Upper lobe of right lung (tissue), 1 donor: ENCODE results near the gene ST6GALNAC4. TPM values are rescaled to one million over a fixed set of nuclear protein-coding genes. Genes with fewer than 3 reads are reported as not detected.
"Not testable (repeated sequence)": the region's sequence is repeated elsewhere in the genome, so short reads cannot be mapped to it uniquely, and the experiment has no call there.

Source experiments
- ATAC-seq: fragments of 200-7000 bp; cut with Tn5 transposase; one replicate; pipeline ENCODE4 v1.9.1; 2020; ENCODE audit warnings: mild to moderate bottlenecking, moderate library complexity
- DNase-seq: peaks from one replicate; pipeline ENCODE4 v3.0.0-alpha.2; 2020
- H3K27ac ChIP-seq: fragments of 200-600 bp; one replicate; pipeline ENCODE4 v1.8.0; 2022
- H3K27me3 ChIP-seq: fragments of 200-600 bp; one replicate; pipeline ENCODE4 v1.8.0; 2022; ENCODE audit warnings: mild to moderate bottlenecking
- H3K36me3 ChIP-seq: fragments of 200-600 bp; one replicate; pipeline ENCODE4 v1.8.0; 2022
- H3K4me1 ChIP-seq: fragments of 200-600 bp; one replicate; pipeline ENCODE4 v1.8.0; 2022
- H3K4me3 ChIP-seq: fragments of 200-600 bp; one replicate; pipeline ENCODE4 v1.8.0; 2022; ENCODE audit warnings: mild to moderate bottlenecking
- H3K9me3 ChIP-seq: fragments of 200-600 bp; one replicate; pipeline ENCODE4 v1.8.0; 2022
- intact Hi-C: fragments of 100-400 bp; cut with DNase I; formaldehyde crosslinking; loops from one replicate; pipeline ENCODE4 v1.11.0; 2022
- total RNA-seq: library from RNA; stranded (reverse); fragmentation: NEBNext Ultra II Directional; extraction: Animal tissue kit (Norgen Biotek cat#: 25700); gene quantifications from one replicate; pipeline ENCODE4 v1.2.1, GENCODE V29; 2021
- TF ChIP-seq, protein P1 (sequence below): fragments of 200-600 bp; IDR thresholded peaks from one replicate; pipeline ENCODE4 v1.8.0; 2022; ENCODE audit warnings: antibody characterized with exemption
- donor health status: DM: no; HTN: yes; CAD: no; lungs with severe emphysema.

Gene ST6GALNAC4
- total RNA-seq, 1 donor from 2014 or later: 58.8 TPM

- peak; percentile 52 for DNase-seq
- Histone ChIP-seq H3K36me3 (peaks cover 61% of the 10 kb centered on the region), H3K27ac (no peak overlapping the region), H3K9me3 (no peaks in the 10 kb centered on the region), H3K4me3 (no peak overlapping the region), H3K4me1 (no peaks in the 10 kb centered on the region), H3K27me3 (no peaks in the 10 kb centered on the region)
- TF ChIP-seq, protein P1, sequence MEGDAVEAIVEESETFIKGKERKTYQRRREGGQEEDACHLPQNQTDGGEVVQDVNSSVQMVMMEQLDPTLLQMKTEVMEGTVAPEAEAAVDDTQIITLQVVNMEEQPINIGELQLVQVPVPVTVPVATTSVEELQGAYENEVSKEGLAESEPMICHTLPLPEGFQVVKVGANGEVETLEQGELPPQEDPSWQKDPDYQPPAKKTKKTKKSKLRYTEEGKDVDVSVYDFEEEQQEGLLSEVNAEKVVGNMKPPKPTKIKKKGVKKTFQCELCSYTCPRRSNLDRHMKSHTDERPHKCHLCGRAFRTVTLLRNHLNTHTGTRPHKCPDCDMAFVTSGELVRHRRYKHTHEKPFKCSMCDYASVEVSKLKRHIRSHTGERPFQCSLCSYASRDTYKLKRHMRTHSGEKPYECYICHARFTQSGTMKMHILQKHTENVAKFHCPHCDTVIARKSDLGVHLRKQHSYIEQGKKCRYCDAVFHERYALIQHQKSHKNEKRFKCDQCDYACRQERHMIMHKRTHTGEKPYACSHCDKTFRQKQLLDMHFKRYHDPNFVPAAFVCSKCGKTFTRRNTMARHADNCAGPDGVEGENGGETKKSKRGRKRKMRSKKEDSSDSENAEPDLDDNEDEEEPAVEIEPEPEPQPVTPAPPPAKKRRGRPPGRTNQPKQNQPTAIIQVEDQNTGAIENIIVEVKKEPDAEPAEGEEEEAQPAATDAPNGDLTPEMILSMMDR: no peak
- intact Hi-C loops: no loop called here
- no peak for ATAC-seq
These were observed 31.1 kb downstream of the ST6GALNAC4 start for GRCh38 chr9:127885508-127886281.

DNA sequence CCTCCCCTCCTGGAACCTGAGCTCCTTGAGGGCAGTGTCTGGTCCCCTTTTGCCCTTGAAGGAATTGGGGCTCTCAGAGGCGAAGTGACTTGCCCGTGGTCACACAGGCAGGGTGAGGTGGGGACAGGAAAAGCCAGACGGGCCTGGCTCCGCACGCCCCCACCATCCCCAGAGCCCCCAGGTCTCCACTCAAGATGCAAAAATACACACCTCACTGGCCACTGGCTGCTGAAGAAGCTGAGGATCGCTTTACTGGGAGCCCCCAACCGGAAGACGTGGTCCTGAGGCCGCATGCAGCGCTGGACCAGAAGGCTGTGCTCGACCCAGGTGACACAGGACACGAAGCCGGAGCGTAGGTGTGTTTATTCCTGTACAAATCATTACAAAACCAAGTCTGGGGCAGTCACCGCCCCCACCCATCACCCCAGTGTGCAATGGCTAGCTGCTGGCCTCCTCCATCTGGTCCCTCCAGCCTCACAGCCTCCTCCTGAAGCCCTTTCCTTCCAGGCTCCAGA lies 31.8 kb downstream of the ST6GALNAC4 start:
- peaks cover 54% of the 10 kb centered on the region for H3K36me3 ChIP-seq
- H3K4me1 ChIP-seq: no peaks in the 10 kb centered on the region
- intact Hi-C loops: no loop called here
- H3K4me3 ChIP-seq: no peak overlapping the region
- H3K9me3 ChIP-seq: no peaks in the 10 kb centered on the region
- no peak overlapping the region for H3K27ac ChIP-seq
- H3K27me3 ChIP-seq: no peaks in the 10 kb centered on the region
- TF ChIP-seq, protein P1: no peak
- DNase-seq (peak; percentile 48), ATAC-seq (no peak)

GRCh38 chr9:127884427-127884911 lies 32.4 kb downstream of the ST6GALNAC4 start:
- Histone ChIP-seq H3K27me3 (no peaks in the 10 kb centered on the region), H3K4me1 (no peaks in the 10 kb centered on the region), H3K36me3 (peaks cover 49% of the 10 kb centered on the region), H3K9me3 (no peaks in the 10 kb centered on the region), H3K4me3 (no peak overlapping the region), H3K27ac (no peak overlapping the region)
- TF ChIP-seq, protein P1: no peak
- DNase-seq (peak; percentile 69), ATAC-seq (peak; percentile 29)
- intact Hi-C loops: no loop called here

DNA sequence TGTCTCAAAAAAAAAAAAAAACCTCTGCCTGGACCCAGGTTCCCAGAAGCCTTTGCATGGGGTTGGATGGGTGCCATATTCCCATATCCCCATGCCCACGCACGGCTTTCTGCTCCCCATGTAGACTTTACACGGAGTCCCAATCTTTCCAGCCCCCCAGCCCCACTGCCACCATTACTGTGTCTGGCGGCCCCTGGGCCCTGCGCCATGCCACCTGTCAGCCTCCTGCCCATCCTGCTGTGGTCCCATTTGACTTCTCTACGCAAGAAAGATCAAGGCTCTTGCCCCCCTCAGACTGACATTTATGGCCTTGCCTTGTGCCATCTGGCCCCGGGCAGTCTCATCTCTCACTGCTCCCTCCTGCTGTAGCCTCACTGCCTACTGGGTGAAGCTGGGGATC lies 32.9 kb downstream of the ST6GALNAC4 start:
- H3K27me3 ChIP-seq: no peaks in the 10 kb centered on the region
- no peaks in the 10 kb centered on the region for H3K9me3 ChIP-seq
- intact Hi-C loops: no loop called here
- H3K36me3 ChIP-seq: peaks cover 44% of the 10 kb centered on the region
- TF ChIP-seq, protein P1: no peak
- no peak overlapping the region for H3K27ac ChIP-seq
- ATAC-seq (no peak), DNase-seq (peak; percentile 56)
- no peak overlapping the region for H3K4me3 ChIP-seq
- H3K4me1 ChIP-seq: no peaks in the 10 kb centered on the region

- H3K27me3 ChIP-seq, ATAC-seq, H3K9me3 ChIP-seq, H3K27ac ChIP-seq, H3K4me3 ChIP-seq, H3K4me1 ChIP-seq, intact Hi-C loops, DNase-seq: not testable (repeated sequence)
- H3K36me3 ChIP-seq: peaks cover 22% of the 10 kb centered on the region
These were observed 35.1 kb downstream of the ST6GALNAC4 start for GRCh38 chr9:127881715-127882114.

DNA sequence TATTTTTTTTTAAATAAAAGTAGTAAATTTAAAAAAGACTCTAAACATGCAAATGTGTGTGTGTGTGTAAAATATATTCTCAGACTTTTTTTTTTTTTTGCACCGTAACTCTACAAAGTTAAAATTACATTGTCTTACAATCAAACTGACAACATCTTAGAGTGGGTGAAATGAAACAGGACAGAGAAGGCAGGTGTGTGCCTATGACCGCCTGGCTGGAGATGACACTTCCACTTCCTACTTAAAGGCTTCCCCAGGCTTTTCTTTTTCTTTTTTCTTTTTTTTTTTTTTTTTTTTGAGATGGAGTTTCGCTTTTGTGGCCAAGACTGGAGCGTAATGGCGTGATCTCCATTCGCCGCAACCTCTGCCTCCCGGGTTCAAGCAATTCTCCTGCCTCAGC lies 36.7 kb downstream of the ST6GALNAC4 start:
- TF ChIP-seq, protein P1: no peak
- no peak for ATAC-seq
- no peak for DNase-seq
- Histone ChIP-seq H3K36me3 (peaks cover 6% of the 10 kb centered on the region), H3K27ac (no peak overlapping the region), H3K27me3 (no peaks in the 10 kb centered on the region), H3K9me3 (no peaks in the 10 kb centered on the region), H3K4me1 (peaks cover 23% of the 10 kb centered on the region), H3K4me3 (no peak overlapping the region)
- intact Hi-C loops: no loop called here
